Osteoblast (primary cell): Measurements from ENCODE around the gene GAPVD1. TPM values are rescaled to one million over a fixed set of nuclear protein-coding genes. Genes with fewer than 3 reads are reported as not detected.

ENCODE experiments used
- DNase-seq: peaks from one replicate; pipeline ENCODE4 v3.0.0; 2011; ENCODE audit warnings: low spot score, mixed read lengths; ENCODE audit not compliant: insufficient read length; ENCODE audit errors: missing footprints
- H2AFZ ChIP-seq: 2 replicates; pipeline ENCODE4 v1.6.0; 2011; ENCODE audit warnings: mild to moderate bottlenecking, low read length
- H3K27ac ChIP-seq: 2 replicates; pipeline ENCODE4 v1.5.1; 2011; ENCODE audit warnings: mild to moderate bottlenecking, low read depth, low read length, moderate library complexity
- H3K27me3 ChIP-seq: 2 replicates; pipeline ENCODE4 v1.6.0; 2012; ENCODE audit warnings: mild to moderate bottlenecking, control low read depth, inconsistent platforms, low read length, moderate library complexity; ENCODE audit not compliant: insufficient read depth
- H3K36me3 ChIP-seq: 2 replicates; pipeline ENCODE4 v1.5.1; 2011; ENCODE audit warnings: mild to moderate bottlenecking, low read length, control low read depth, moderate library complexity; ENCODE audit not compliant: insufficient read depth
- H3K4me1 ChIP-seq: 2 replicates; pipeline ENCODE4 v1.5.1; 2011; ENCODE audit warnings: mild to moderate bottlenecking, low read length, control low read depth, moderate library complexity; ENCODE audit not compliant: insufficient read depth
- H3K4me2 ChIP-seq: 2 replicates; pipeline ENCODE4 v1.6.0; 2011; ENCODE audit warnings: mild to moderate bottlenecking, low read length; ENCODE audit not compliant: insufficient read depth
- H3K4me3 ChIP-seq: fragments of 200-600 bp; sonication (generic); 3 replicates; pipeline ENCODE4 v1.5.1; 2012; ENCODE audit warnings: mild to moderate bottlenecking, low read length, inconsistent platforms; ENCODE audit not compliant: insufficient read depth
- H3K79me2 ChIP-seq: 2 replicates; pipeline ENCODE4 v1.6.0; 2012; ENCODE audit warnings: mild to moderate bottlenecking, low read length, control low read depth, inconsistent platforms; ENCODE audit not compliant: insufficient read depth
- H3K9me3 ChIP-seq: 2 replicates; pipeline ENCODE4 v1.5.1; 2011; ENCODE audit warnings: low read depth, low read length, control low read depth
- H4K20me1 ChIP-seq: 2 replicates; pipeline ENCODE4 v1.6.0; 2012; ENCODE audit warnings: mild to moderate bottlenecking, low read length, control low read depth; ENCODE audit not compliant: insufficient read depth
- total RNA-seq: library from RNA; depleted of rRNA; stranded (reverse); fragments of >200 nt; gene quantifications from 2 replicates; pipeline ENCODE4 v1.2.3, GENCODE V29; 2012
- TF ChIP-seq, protein P1 (sequence below): IDR thresholded peaks from 2 replicates; pipeline ENCODE4 v1.5.1; 2011; ENCODE audit warnings: mild to moderate bottlenecking, low read depth, low read length, moderate library complexity; ENCODE audit errors: extremely low read depth

Gene GAPVD1
- total RNA-seq, 1 donor, result 80.3 TPM

DNA sequence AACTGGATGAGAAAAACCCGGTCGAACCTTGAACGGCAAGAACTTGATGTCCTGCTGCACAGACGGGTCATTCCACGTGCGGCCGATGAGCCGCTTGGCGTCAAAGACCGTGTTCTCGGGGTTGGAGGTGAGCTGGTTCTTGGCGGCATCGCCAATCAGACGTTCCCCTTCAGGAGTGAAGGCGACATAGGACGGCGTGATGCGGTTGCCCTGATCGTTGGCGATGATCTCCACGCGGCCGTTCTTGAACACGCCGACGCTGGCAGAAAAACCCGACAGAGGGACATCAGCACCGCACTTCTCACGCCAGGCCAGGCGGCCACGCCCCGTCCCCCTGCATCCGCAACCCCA lies 21.0 kb upstream of the GAPVD1 start:
- peaks cover 54% of the 10 kb centered on the region for H4K20me1 ChIP-seq

DNA sequence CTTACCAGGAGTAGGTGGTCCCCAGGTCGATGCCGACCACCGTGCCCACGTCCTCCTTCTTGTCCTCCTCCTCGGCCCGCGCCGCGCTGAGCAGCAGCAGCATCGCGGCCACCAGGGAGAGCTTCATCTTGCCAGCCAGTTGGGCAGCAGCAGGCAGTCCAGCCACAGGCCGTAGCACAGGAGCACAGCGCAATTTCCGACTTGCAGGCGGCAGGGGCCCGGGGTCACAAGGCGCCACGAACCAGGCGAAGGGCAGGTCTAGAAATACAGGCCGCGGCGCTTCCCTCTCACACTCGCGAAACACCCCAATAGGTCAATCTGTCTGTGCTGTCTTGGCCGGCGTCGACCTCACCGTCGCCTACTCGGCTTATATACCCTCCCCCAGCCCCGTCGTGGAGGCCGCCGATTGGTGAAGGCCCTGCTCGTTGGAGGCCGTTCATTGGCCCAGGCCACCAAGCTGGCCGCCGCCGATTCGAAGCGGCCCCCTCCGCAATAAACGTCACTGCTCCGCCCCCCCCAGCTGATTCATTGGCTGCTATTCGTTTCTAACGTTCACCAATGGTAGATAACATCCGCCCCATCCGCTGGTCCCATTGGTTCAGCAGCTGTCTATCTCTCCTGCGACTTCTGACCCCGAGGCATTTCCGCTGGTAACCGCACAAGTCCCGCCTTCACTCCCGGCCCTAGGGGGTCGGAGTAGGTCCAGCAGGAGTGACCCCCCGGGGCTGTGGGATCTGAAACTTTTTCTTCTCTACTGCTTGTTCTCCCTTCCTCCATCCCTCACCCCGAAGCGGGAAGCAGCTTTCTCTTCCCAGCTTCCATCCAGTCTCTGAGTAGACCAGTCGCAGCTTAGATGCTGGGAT lies 20.4 kb upstream of the GAPVD1 start, which contains the start of gene HSPA5:
Gene HSPA5 (minus strand): TSS at position 344 of the 863 bp plus-strand sequence. CDS start 217 bp downstream, at position 127.
- DNase-seq, result peak; percentile 98
- H4K20me1 ChIP-seq, result peaks cover 48% of the 10 kb centered on the region
- H3K27me3 ChIP-seq, result no peaks in the 10 kb centered on the region
- peak within 1 kb of the TSS; percentile 96 for H3K27ac ChIP-seq
- H3K9me3 ChIP-seq, result no peaks in the 10 kb centered on the region
- H2AFZ ChIP-seq, result peak within 1 kb of the TSS; percentile 81
- peaks cover 56% of the 10 kb centered on the region for H3K79me2 ChIP-seq
- H3K4me1 ChIP-seq, result peaks cover 34% of the 10 kb centered on the region
- peak within 1 kb of the TSS; percentile 92 for H3K4me2 ChIP-seq
- TF ChIP-seq, protein P1, sequence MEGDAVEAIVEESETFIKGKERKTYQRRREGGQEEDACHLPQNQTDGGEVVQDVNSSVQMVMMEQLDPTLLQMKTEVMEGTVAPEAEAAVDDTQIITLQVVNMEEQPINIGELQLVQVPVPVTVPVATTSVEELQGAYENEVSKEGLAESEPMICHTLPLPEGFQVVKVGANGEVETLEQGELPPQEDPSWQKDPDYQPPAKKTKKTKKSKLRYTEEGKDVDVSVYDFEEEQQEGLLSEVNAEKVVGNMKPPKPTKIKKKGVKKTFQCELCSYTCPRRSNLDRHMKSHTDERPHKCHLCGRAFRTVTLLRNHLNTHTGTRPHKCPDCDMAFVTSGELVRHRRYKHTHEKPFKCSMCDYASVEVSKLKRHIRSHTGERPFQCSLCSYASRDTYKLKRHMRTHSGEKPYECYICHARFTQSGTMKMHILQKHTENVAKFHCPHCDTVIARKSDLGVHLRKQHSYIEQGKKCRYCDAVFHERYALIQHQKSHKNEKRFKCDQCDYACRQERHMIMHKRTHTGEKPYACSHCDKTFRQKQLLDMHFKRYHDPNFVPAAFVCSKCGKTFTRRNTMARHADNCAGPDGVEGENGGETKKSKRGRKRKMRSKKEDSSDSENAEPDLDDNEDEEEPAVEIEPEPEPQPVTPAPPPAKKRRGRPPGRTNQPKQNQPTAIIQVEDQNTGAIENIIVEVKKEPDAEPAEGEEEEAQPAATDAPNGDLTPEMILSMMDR, result no peak
- H3K4me3 ChIP-seq, result peak within 1 kb of the TSS; percentile 93
- peaks cover 44% of the 10 kb centered on the region for H3K36me3 ChIP-seq

More for the DNA sequence above, 21.0 kb upstream of the GAPVD1 start:
- TF ChIP-seq, protein P1, result no peak
- peaks cover 40% of the 10 kb centered on the region for H3K4me1 ChIP-seq
- H3K27me3 ChIP-seq, result no peaks in the 10 kb centered on the region
- H3K9me3 ChIP-seq, result no peaks in the 10 kb centered on the region
- H3K4me2 ChIP-seq, result peak overlapping the region; percentile 79
- peak overlapping the region; percentile 93 for H3K4me3 ChIP-seq
- peaks cover 62% of the 10 kb centered on the region for H3K79me2 ChIP-seq
- no peak for DNase-seq
- peak overlapping the region; percentile 96 for H3K27ac ChIP-seq
- H2AFZ ChIP-seq, result no peak overlapping the region
- H3K36me3 ChIP-seq, result peaks cover 50% of the 10 kb centered on the region

DNA sequence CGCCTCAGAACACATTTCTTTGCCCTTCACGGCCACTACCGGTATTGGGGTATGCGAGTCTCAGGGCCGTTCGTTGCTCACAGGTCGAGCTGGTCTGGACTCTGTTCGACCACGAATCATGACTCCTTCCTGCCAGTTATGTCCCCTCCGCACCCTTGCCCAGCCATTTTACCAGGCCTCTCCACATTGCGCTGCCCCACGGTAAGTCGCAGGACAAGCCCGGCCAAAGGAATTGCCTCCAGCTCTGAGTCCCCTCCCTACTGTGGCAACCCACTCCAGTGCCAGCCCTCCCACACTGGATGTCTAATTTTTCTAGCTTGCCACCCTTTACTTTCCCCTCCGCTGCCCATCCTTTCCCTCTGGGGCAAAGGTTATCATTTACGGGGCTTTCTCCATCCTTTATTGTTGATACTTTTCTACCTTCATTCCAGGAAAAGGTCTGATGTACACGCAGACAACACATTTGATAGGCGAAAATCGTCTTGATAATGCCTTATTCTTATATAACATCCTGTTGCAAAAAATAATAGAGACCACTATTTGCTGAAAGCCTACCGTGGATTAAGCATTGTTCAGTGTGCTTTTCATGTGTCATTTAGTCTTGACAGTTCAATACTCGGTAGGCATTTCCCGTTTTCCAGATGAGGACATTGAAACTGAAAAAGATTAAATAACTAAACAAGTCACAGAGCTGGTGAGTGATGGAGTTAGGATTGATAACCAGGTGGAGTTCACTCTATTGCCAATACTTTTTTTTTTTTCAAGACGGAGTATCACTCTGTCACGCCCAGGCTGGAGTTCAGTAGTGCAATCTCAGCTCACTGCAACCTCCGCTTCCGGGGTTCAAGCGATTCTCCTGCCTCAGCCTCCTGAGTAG lies 19.5 kb upstream of the GAPVD1 start:
- peak overlapping the region; percentile 93 for H3K27ac ChIP-seq
- peaks cover 47% of the 10 kb centered on the region for H3K79me2 ChIP-seq
- TF ChIP-seq, protein P1, result no peak
- DNase-seq, result no peak
- peak overlapping the region; percentile 92 for H3K4me2 ChIP-seq
- peaks cover 28% of the 10 kb centered on the region for H3K4me1 ChIP-seq
- peaks cover 35% of the 10 kb centered on the region for H3K36me3 ChIP-seq
- H2AFZ ChIP-seq, result peak overlapping the region; percentile 81
- peak overlapping the region; percentile 75 for H3K4me3 ChIP-seq
- H3K27me3 ChIP-seq, result no peaks in the 10 kb centered on the region
- peaks cover 39% of the 10 kb centered on the region for H4K20me1 ChIP-seq
- no peaks in the 10 kb centered on the region for H3K9me3 ChIP-seq
